ENCODE results near the gene KIF26B. TPM values are rescaled to one million over a fixed set of nuclear protein-coding genes. Genes with fewer than 3 reads are reported as not detected.

KIF26B gene
- total RNA-seq, 1 experiment from 2014 or later: 1.7 TPM

- DNase-seq: no peak
- H3K36me3 ChIP-seq (replicated peaks; ENCODE audit: control insufficient read depth, insufficient read depth, low read length): no peaks in the 10 kb centered on the region
- H3K4me3 ChIP-seq (ENCODE audit: insufficient read depth, low read depth, low read length): no peak overlapping the region
- no peaks in the 10 kb centered on the region for H3K27me3 ChIP-seq (ENCODE audit: control insufficient read depth, insufficient read depth, low read length)
Observed at GRCh38 chr1:245571815-245572294, 417.1 kb downstream of the KIF26B start.

DNA sequence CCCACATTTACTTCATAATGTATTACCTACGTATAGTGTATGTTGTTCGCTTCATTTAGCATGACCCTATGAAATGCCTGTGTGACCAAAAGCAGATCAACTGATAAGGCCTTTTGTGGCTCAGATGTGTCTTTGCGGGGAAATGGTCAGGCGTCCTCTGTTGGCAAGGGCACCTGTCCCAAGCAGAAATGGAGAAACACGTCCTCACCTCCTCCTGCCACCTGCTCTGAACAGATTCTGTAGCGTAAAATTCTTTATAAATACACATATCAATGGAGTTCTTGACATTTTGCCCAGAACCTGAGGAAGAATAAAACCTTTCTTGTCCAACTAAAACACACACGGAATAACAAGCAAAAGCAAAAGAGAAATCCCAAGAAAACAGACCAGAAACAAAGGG lies 417.9 kb downstream of the KIF26B start:
- Histone ChIP-seq H3K36me3 (replicated peaks; ENCODE audit: control insufficient read depth, insufficient read depth, low read length) (no peaks in the 10 kb centered on the region), H3K27me3 (ENCODE audit: control insufficient read depth, insufficient read depth, low read length) (no peaks in the 10 kb centered on the region), H3K4me3 (ENCODE audit: insufficient read depth, low read depth, low read length) (no peak overlapping the region)
- no peak for DNase-seq

GRCh38 chr1:245575710-245576109 lies 420.9 kb downstream of the KIF26B start:
- H3K27me3 ChIP-seq (ENCODE audit: control insufficient read depth, insufficient read depth, low read length): no peaks in the 10 kb centered on the region
- no peaks in the 10 kb centered on the region for H3K36me3 ChIP-seq (replicated peaks; ENCODE audit: control insufficient read depth, insufficient read depth, low read length)
- no peak overlapping the region for H3K4me3 ChIP-seq (ENCODE audit: insufficient read depth, low read depth, low read length)
- no peak for DNase-seq

- no peaks in the 10 kb centered on the region for H3K36me3 ChIP-seq (replicated peaks; ENCODE audit: control insufficient read depth, insufficient read depth, low read length)
- DNase-seq: no peak
- no peak overlapping the region for H3K4me3 ChIP-seq (ENCODE audit: insufficient read depth, low read depth, low read length)
- H3K27me3 ChIP-seq (ENCODE audit: control insufficient read depth, insufficient read depth, low read length): no peaks in the 10 kb centered on the region
Observed at GRCh38 chr1:245576323-245576722, 421.5 kb downstream of the KIF26B start.

- no peaks in the 10 kb centered on the region for H3K36me3 ChIP-seq (replicated peaks; ENCODE audit: control insufficient read depth, insufficient read depth, low read length)
- H3K4me3 ChIP-seq (ENCODE audit: insufficient read depth, low read depth, low read length): no peak overlapping the region
- no peak for DNase-seq
- H3K27me3 ChIP-seq (ENCODE audit: control insufficient read depth, insufficient read depth, low read length): no peaks in the 10 kb centered on the region
Observed at GRCh38 chr1:245577191-245578157, 422.7 kb downstream of the KIF26B start.

- no peak for DNase-seq
- no peak overlapping the region for H3K4me3 ChIP-seq (ENCODE audit: insufficient read depth, low read depth, low read length)
- no peaks in the 10 kb centered on the region for H3K36me3 ChIP-seq (replicated peaks; ENCODE audit: control insufficient read depth, insufficient read depth, low read length)
- no peaks in the 10 kb centered on the region for H3K27me3 ChIP-seq (ENCODE audit: control insufficient read depth, insufficient read depth, low read length)
Observed at GRCh38 chr1:245578308-245578707, 423.5 kb downstream of the KIF26B start.

DNA sequence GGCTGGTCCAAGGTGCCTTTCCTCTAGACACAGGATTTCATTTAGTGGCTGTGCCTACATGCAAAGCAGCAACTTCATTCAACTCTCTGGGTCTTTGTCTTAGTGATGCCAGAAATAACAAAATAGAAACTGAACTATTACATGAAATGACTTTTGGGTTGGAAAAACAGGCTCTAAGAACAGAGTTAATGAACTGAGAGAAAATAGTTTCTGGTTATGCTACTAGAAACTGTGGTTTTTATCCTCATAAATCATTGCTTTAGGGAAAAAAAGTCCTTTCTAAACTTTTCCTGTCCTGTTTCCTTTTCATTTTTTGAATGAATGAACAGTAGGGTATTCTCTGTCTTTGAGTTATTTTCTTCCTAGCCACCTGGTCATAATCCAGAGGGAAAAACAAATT lies 424.0 kb downstream of the KIF26B start:
- Histone ChIP-seq H3K4me3 (ENCODE audit: insufficient read depth, low read depth, low read length) (no peak overlapping the region), H3K36me3 (replicated peaks; ENCODE audit: control insufficient read depth, insufficient read depth, low read length) (no peaks in the 10 kb centered on the region), H3K27me3 (ENCODE audit: control insufficient read depth, insufficient read depth, low read length) (no peaks in the 10 kb centered on the region)
- no peak for DNase-seq

DNA sequence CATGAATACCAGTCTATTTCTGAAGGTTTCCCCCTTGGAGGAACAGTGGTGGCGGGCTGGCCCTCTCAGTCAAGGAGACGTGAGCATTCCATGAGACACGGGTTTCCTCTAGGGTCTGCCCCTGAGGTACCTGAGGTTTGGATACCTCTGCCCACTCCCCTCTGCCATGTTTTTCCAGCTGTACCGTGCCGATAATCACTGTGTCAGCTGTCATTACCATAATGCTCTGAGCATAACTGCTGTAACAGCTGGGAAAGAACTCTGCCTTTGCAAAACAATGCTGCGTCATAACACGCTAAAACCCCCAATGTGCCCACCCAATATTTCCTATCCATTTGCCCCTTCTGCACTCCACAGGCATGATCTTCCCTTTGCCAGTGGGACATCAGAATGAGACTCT lies 425.1 kb downstream of the KIF26B start:
- no peak for DNase-seq
- Histone ChIP-seq H3K27me3 (ENCODE audit: control insufficient read depth, insufficient read depth, low read length) (no peaks in the 10 kb centered on the region), H3K4me3 (ENCODE audit: insufficient read depth, low read depth, low read length) (no peak overlapping the region), H3K36me3 (replicated peaks; ENCODE audit: control insufficient read depth, insufficient read depth, low read length) (no peaks in the 10 kb centered on the region)

- Histone ChIP-seq H3K4me3 (ENCODE audit: insufficient read depth, low read depth, low read length) (no peak overlapping the region), H3K36me3 (replicated peaks; ENCODE audit: control insufficient read depth, insufficient read depth, low read length) (no peaks in the 10 kb centered on the region), H3K27me3 (ENCODE audit: control insufficient read depth, insufficient read depth, low read length) (no peaks in the 10 kb centered on the region)
- DNase-seq: no peak
Observed at GRCh38 chr1:245580651-245581050, 425.9 kb downstream of the KIF26B start.

GRCh38 chr1:245582026-245582425 lies 427.2 kb downstream of the KIF26B start:
- no peak for DNase-seq
- no peaks in the 10 kb centered on the region for H3K36me3 ChIP-seq (replicated peaks; ENCODE audit: control insufficient read depth, insufficient read depth, low read length)
- no peaks in the 10 kb centered on the region for H3K27me3 ChIP-seq (ENCODE audit: control insufficient read depth, insufficient read depth, low read length)
- H3K4me3 ChIP-seq (ENCODE audit: insufficient read depth, low read depth, low read length): no peak overlapping the region

DNA sequence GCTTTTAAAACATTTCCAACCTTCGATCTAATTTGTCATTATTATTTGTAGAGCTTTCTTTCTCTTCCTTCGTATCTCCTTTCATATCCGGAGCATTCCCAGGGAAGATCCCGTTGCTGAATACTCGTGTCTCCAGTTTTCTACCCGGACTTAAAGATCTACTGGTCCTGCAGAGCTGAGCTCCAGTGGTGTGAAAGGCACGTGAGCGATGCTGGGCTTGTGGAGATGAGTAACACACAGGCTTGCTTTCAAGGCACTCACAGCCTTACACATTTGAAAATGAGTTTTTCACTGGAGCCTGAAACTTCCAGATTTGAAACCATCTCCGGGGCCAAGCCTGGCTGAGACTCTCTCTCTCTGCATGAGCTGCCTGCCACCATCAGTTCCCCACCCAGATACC lies 428.3 kb downstream of the KIF26B start:
- Histone ChIP-seq H3K27me3 (ENCODE audit: control insufficient read depth, insufficient read depth, low read length) (no peaks in the 10 kb centered on the region), H3K36me3 (replicated peaks; ENCODE audit: control insufficient read depth, insufficient read depth, low read length) (no peaks in the 10 kb centered on the region)
- no peak for DNase-seq

DNA sequence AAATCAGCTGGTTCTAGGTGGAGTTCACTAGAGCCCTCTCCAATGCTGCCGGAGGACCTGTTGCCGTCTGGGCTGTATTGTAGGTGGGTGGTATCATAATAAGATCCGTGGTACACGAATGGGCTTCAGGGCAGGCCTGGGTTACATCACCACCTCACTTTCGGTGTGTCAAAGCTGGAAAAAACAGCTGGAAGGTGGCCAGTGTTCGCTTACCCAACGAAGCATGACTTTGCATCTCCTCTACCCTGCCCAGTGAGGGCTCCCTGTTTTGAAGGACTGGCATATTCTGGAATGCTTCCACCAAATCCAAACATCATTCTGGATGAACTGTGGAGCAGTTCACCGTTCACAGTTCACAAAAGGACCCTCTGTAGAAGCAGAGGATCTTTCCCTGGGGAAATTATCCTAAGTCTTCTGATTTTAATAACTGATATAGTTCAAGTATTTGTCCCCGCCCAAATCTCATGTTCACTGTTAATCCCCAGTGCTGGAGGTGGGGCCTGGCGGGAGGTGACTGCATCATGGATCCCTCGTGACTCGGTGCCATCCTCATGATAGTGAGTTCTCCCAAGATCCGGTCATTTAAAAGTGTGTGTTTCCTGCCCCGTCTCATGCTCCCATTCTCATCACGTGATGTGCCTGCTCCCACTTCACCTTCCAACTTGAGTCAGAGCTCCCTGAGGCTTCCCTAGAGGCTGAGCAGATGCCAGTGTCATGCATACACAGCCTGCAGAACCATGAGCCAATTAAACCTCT lies 429.0 kb downstream of the KIF26B start:
- Histone ChIP-seq H3K27me3 (ENCODE audit: control insufficient read depth, insufficient read depth, low read length) (no peaks in the 10 kb centered on the region), H3K4me3 (ENCODE audit: insufficient read depth, low read depth, low read length) (no peak overlapping the region), H3K36me3 (replicated peaks; ENCODE audit: control insufficient read depth, insufficient read depth, low read length) (no peaks in the 10 kb centered on the region)
- DNase-seq: no peak

More for the DNA sequence above, 428.3 kb downstream of the KIF26B start:
- H3K4me3 ChIP-seq (ENCODE audit: insufficient read depth, low read depth, low read length): no peak overlapping the region

- Histone ChIP-seq H3K4me3 (ENCODE audit: insufficient read depth, low read depth, low read length) (no peak overlapping the region), H3K27me3 (ENCODE audit: control insufficient read depth, insufficient read depth, low read length) (no peaks in the 10 kb centered on the region), H3K36me3 (replicated peaks; ENCODE audit: control insufficient read depth, insufficient read depth, low read length) (no peaks in the 10 kb centered on the region)
- no peak for DNase-seq
Observed at GRCh38 chr1:245585252-245585959, 430.6 kb downstream of the KIF26B start.

DNA sequence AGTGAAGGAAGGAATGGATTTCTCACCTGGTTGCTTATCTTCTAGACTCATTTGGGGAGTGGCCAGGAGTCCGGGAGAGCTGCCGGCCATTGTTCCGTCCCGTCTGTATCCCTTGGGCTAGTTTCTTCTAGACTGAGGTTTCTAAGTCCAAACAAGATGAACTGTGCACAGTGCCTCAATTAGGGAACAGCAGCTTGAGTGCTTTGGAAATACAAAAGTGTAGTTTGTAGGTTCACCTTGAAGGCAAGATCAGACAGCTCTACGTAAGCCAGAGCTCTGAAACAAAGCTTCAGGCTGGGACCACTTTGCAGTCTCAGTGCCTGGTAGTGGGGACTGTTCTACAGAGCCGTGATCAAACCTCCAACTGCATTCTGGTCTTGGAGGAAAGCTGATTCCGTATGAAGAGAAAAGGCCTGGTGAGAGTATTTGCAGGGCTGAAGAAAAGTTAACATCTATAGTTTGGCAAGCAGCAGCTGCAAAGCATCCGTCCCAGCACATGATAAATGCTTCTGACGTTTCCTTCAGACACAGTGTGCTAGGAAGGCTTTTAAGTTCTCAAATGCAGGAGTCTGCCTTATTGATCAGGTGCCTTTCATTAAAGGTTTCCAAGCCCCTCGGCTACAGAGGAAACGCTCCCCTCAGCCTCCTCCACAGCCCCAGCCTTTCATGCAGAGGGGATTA lies 432.8 kb downstream of the KIF26B start:
- no peak for DNase-seq
- no peak overlapping the region for H3K4me3 ChIP-seq (ENCODE audit: insufficient read depth, low read depth, low read length)
- no peaks in the 10 kb centered on the region for H3K27me3 ChIP-seq (ENCODE audit: control insufficient read depth, insufficient read depth, low read length)
- H3K36me3 ChIP-seq (replicated peaks; ENCODE audit: control insufficient read depth, insufficient read depth, low read length): no peaks in the 10 kb centered on the region
